ENCODE data around the gene GEMIN7. TPM values are rescaled to one million over a fixed set of nuclear protein-coding genes. Genes with fewer than 3 reads are reported as not detected.
A peak's percentile ranks its signal among the peaks of the same experiment; 100 is the strongest.

Gene GEMIN7
- polyA plus RNA-seq (2013, experiment 1 of 4): 24.6 TPM
- polyA plus RNA-seq (2013, experiment 2 of 4): 31.3 TPM
- 26.6 TPM for polyA plus RNA-seq (2013, experiment 3 of 4)
- 28.1 TPM for polyA plus RNA-seq (2013, experiment 4 of 4)

DNA sequence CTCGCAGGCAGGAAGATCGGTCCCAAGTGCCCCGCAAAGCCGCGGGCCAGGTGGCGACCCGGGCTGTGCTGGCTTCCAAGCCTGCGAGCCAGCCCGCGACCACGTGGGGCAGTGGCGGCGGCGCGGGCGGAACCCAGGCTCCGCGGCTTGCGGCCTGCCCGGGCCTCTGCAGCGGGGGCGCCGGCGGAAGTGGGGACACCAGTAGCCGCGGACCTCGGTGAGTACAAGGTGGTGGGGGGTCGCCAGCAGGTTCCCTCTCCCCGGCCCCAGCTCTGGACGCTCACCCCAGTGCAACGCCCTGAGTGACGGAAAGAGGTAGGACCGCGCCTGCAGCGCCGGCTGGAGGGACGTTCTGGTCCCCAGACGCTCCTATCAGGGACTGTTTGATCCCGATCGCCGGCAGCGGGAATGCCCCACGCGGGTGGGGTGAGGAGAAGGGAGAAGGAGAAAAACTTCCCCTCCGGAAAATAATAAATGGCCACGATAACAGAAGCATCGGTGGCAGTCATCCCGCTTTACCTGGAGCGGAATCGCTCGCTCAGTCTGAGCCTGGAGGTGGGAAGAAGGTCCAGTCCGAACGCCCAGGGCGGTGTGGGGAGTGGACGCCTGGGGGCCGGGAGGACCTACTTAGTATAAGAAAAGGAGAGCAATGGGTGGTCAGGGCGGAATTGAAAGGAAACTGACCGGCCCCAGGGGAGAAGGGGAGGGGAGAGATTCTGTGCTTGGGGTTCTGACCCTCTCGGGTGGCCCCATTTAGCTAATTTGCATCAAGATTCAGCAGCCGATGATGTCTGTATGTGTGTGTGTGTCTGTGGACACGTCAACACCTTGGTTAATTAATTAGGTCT, at the start of gene GEMIN7:
Gene GEMIN7, plus strand, starts transcription at position 198 of the 848 bp plus-strand sequence. CDS start 10,855 bp downstream, outside the sequence.
- peaks cover 27% of the 10 kb centered on the region for H3K27me3 ChIP-seq (ENCODE audit: control insufficient read depth, insufficient read depth, low read length, poor library complexity, severe bottlenecking)
- H3K36me3 ChIP-seq (ENCODE audit: control insufficient read depth, insufficient read depth, low read length): no peaks in the 10 kb centered on the region
- 0 to 1% methylated on average over 61 of the region's 61 CpGs for WGBS, 2 experiments
- H3K27ac ChIP-seq (ENCODE audit: insufficient read depth, low read depth, low read length, poor library complexity, severe bottlenecking): peak within 1 kb of the TSS; percentile 39
- H3K9me3 ChIP-seq (ENCODE audit: control insufficient read depth, low read length): no peaks in the 10 kb centered on the region
- H3K4me1 ChIP-seq (ENCODE audit: control insufficient read depth, insufficient read depth, low read length): peaks cover 30% of the 10 kb centered on the region
- peak within 1 kb of the TSS; percentile 86 for H3K4me3 ChIP-seq (ENCODE audit: insufficient read depth, low read depth, low read length)

- 95 to 97% methylated on average over 5 to 6 of the region's 6 CpGs for WGBS, 2 experiments
- Histone ChIP-seq H3K27me3 (ENCODE audit: control insufficient read depth, insufficient read depth, low read length, poor library complexity, severe bottlenecking) (no peaks in the 10 kb centered on the region), H3K4me1 (ENCODE audit: control insufficient read depth, insufficient read depth, low read length) (no peaks in the 10 kb centered on the region), H3K9me3 (ENCODE audit: control insufficient read depth, low read length) (no peaks in the 10 kb centered on the region), H3K27ac (ENCODE audit: insufficient read depth, low read depth, low read length, poor library complexity, severe bottlenecking) (no peak overlapping the region), H3K4me3 (ENCODE audit: insufficient read depth, low read depth, low read length) (no peak overlapping the region), H3K36me3 (ENCODE audit: control insufficient read depth, insufficient read depth, low read length) (no peaks in the 10 kb centered on the region)
These were observed 48.2 kb upstream of the GEMIN7 start for GRCh38 chr19:45030825-45031224.

GRCh38 chr19:45032421-45032820, 46.6 kb upstream of the GEMIN7 start:
- no peak overlapping the region for H3K27ac ChIP-seq (ENCODE audit: insufficient read depth, low read depth, low read length, poor library complexity, severe bottlenecking)
- 95% methylated on average over 18 of the region's 18 CpGs for WGBS, 2 experiments
- H3K27me3 ChIP-seq (ENCODE audit: control insufficient read depth, insufficient read depth, low read length, poor library complexity, severe bottlenecking): no peaks in the 10 kb centered on the region
- no peaks in the 10 kb centered on the region for H3K36me3 ChIP-seq (ENCODE audit: control insufficient read depth, insufficient read depth, low read length)
- H3K9me3 ChIP-seq (ENCODE audit: control insufficient read depth, low read length): no peaks in the 10 kb centered on the region
- no peaks in the 10 kb centered on the region for H3K4me1 ChIP-seq (ENCODE audit: control insufficient read depth, insufficient read depth, low read length)
- no peak overlapping the region for H3K4me3 ChIP-seq (ENCODE audit: insufficient read depth, low read depth, low read length)

DNA sequence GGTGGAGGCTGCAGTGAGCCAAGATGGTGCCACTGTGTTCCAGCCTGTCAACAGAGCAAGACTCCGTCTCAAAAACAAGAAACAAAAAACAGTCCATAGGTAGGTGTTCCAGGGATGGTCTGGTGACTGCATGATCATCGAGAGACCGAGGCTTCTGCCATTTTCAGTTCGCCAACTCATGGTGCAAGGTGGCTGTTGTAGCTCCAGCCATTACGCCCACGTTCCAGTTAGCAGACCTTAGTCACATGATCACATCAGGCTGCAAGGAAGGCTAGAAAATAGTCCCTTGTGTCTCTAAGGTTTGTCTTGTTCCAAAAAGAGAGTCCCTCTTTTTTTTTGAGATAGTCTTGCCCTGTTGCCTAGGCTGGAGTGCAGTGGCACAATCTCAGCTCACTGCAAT, 43.3 kb upstream of the GEMIN7 start:
- Histone ChIP-seq H3K36me3 (ENCODE audit: control insufficient read depth, insufficient read depth, low read length) (peaks cover 5% of the 10 kb centered on the region), H3K4me1 (ENCODE audit: control insufficient read depth, insufficient read depth, low read length) (peaks cover 11% of the 10 kb centered on the region), H3K27me3 (ENCODE audit: control insufficient read depth, insufficient read depth, low read length, poor library complexity, severe bottlenecking) (no peaks in the 10 kb centered on the region), H3K27ac (ENCODE audit: insufficient read depth, low read depth, low read length, poor library complexity, severe bottlenecking) (no peak overlapping the region), H3K9me3 (ENCODE audit: control insufficient read depth, low read length) (no peaks in the 10 kb centered on the region), H3K4me3 (ENCODE audit: insufficient read depth, low read depth, low read length) (no peak overlapping the region)
- WGBS, 2 experiments: 94 to 95% methylated on average over 6 of the region's 6 CpGs

DNA sequence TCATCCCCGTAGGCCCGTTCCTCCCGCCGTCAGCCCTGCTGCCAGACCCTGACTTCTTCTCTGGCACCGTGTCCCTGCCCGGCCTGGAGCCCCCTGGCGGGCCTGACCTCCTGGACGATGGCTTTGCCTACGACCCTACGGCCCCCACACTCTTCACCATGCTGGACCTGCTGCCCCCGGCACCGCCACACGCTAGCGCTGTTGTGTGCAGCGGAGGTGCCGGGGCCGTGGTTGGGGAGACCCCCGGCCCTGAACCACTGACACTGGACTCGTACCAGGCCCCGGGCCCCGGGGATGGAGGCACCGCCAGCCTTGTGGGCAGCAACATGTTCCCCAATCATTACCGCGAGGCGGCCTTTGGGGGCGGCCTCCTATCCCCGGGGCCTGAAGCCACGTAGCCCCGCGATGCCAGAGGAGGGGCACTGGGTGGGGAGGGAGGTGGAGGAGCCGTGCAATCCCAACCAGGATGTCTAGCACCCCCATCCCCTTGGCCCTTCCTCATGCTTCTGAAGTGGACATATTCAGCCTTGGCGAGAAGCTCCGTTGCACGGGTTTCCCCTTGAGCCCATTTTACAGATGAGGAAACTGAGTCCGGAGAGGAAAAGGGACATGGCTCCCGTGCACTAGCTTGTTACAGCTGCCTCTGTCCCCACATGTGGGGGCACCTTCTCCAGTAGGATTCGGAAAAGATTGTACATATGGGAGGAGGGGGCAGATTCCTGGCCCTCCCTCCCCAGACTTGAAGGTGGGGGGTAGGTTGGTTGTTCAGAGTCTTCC, 41.5 kb upstream of the GEMIN7 start:
- H3K27me3 ChIP-seq (ENCODE audit: control insufficient read depth, insufficient read depth, low read length, poor library complexity, severe bottlenecking): no peaks in the 10 kb centered on the region
- no peak overlapping the region for H3K4me3 ChIP-seq (ENCODE audit: insufficient read depth, low read depth, low read length)
- H3K4me1 ChIP-seq (ENCODE audit: control insufficient read depth, insufficient read depth, low read length): peaks cover 11% of the 10 kb centered on the region
- peaks cover 10% of the 10 kb centered on the region for H3K36me3 ChIP-seq (ENCODE audit: control insufficient read depth, insufficient read depth, low read length)
- H3K27ac ChIP-seq (ENCODE audit: insufficient read depth, low read depth, low read length, poor library complexity, severe bottlenecking): no peak overlapping the region
- H3K9me3 ChIP-seq (ENCODE audit: control insufficient read depth, low read length): no peaks in the 10 kb centered on the region
- 94 to 95% methylated on average over 37 of the region's 37 CpGs for WGBS, 2 experiments

DNA sequence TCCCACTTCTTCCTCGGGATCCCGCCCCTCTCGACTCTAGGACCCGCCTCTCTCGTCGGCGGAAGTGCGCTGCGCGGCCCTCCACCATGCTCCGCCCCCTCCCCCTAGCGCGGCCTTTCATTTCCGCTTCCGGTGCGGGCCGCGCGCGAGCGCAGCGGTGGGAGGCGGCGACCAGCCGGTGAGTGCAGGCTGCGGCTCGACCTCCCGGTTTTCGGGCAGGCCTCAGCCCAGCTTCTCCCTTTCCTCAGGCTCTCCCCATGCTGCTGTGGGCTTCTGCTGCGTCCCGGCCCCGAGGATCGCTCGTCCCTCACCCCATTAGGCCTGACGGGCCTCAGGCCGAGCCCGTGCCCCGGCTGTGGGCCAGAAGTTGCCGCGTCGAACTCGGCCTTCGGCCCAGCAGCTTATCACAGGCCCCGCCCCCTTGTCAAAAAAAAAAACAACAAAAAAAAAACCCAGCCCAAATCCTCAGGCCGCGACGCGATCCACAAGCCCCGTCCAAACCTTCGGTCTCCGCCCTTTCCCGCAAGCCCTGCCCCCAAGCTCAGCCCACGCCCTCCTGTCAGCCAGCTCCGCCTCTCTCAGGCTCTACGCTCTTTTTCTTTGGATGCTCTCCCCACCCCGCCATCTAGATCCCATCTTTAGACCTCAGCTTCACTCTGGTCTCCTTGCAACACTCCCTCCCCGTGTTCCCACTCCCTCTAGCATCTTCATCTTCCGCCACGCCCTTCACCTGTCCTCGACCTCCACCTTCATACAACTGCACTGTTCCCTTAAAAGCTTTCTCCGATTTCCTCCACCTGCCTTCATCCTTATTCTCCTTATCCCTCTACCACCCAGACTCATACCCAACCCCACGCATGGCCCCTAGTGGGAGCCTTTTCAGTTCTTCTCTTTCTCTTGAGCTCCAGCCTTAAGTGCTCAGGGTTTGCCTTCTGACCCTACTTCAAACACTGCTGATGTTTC, 39.8 kb upstream of the GEMIN7 start, which contains the start of gene CLASRP:
Gene CLASRP, plus strand, starts transcription at position 115 of the 963 bp plus-strand sequence. CDS start 1,168 bp downstream, outside the sequence.
- Histone ChIP-seq H3K9me3 (ENCODE audit: control insufficient read depth, low read length) (no peaks in the 10 kb centered on the region), H3K27me3 (ENCODE audit: control insufficient read depth, insufficient read depth, low read length, poor library complexity, severe bottlenecking) (no peaks in the 10 kb centered on the region), H3K36me3 (ENCODE audit: control insufficient read depth, insufficient read depth, low read length) (peaks cover 17% of the 10 kb centered on the region), H3K4me1 (ENCODE audit: control insufficient read depth, insufficient read depth, low read length) (peaks cover 11% of the 10 kb centered on the region), H3K27ac (ENCODE audit: insufficient read depth, low read depth, low read length, poor library complexity, severe bottlenecking) (peak within 1 kb of the TSS; percentile 68), H3K4me3 (ENCODE audit: insufficient read depth, low read depth, low read length) (peak within 1 kb of the TSS; percentile 88)
- WGBS, 2 experiments: 3 to 4% methylated on average over 62 of the region's 62 CpGs

DNA sequence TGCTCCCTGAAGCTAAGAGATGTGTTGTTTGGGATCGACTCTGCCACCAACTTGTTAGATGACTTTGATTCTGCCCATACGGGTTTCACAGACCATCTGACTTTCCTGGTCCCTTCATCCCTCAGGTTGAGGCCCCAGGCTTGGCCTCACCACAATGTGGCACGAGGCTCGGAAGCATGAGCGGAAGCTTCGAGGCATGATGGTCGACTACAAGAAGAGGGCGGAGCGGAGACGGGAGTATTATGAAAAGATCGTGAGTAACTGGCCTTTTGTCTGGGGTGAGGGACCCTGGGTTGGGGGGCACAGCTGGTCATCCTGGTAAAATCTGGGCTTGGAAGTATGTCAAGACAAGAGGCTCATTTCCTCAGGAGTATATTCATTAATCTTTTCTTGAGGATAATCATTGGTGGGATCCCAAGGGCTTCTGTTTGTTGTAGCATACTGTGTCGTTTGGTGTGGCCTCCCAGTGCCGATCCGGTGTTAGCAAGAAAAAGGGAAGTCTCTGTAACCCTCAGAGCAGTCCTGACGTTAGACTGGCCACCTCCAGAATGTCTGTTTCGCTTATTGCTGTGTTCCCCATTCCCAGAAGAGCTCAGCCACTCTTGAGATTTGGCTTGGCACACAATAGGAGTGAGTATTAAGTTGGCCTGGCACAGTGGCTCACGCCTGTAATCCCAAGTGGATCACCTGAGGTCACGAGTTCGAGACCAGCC, 38.8 kb upstream of the GEMIN7 start:
- peak overlapping the region; percentile 88 for H3K4me3 ChIP-seq (ENCODE audit: insufficient read depth, low read depth, low read length)
- no peaks in the 10 kb centered on the region for H3K27me3 ChIP-seq (ENCODE audit: control insufficient read depth, insufficient read depth, low read length, poor library complexity, severe bottlenecking)
- peaks cover 11% of the 10 kb centered on the region for H3K4me1 ChIP-seq (ENCODE audit: control insufficient read depth, insufficient read depth, low read length)
- no peak overlapping the region for H3K27ac ChIP-seq (ENCODE audit: insufficient read depth, low read depth, low read length, poor library complexity, severe bottlenecking)
- H3K9me3 ChIP-seq (ENCODE audit: control insufficient read depth, low read length): no peaks in the 10 kb centered on the region
- WGBS, 2 experiments: 92% methylated on average over 19 of the region's 19 CpGs
- peaks cover 23% of the 10 kb centered on the region for H3K36me3 ChIP-seq (ENCODE audit: control insufficient read depth, insufficient read depth, low read length)

GRCh38 chr19:45041125-45041524, 37.9 kb upstream of the GEMIN7 start:
- no peak overlapping the region for H3K4me3 ChIP-seq (ENCODE audit: insufficient read depth, low read depth, low read length)
- no peak overlapping the region for H3K27ac ChIP-seq (ENCODE audit: insufficient read depth, low read depth, low read length, poor library complexity, severe bottlenecking)
- no peaks in the 10 kb centered on the region for H3K9me3 ChIP-seq (ENCODE audit: control insufficient read depth, low read length)
- no peaks in the 10 kb centered on the region for H3K27me3 ChIP-seq (ENCODE audit: control insufficient read depth, insufficient read depth, low read length, poor library complexity, severe bottlenecking)
- H3K36me3 ChIP-seq (ENCODE audit: control insufficient read depth, insufficient read depth, low read length): peaks cover 23% of the 10 kb centered on the region
- 86 to 90% methylated on average over 6 of the region's 6 CpGs for WGBS, 2 experiments
- H3K4me1 ChIP-seq (ENCODE audit: control insufficient read depth, insufficient read depth, low read length): peaks cover 11% of the 10 kb centered on the region
